Measurements from ENCODE around the gene SDF4.

- TF ChIP-seq, protein P1, sequence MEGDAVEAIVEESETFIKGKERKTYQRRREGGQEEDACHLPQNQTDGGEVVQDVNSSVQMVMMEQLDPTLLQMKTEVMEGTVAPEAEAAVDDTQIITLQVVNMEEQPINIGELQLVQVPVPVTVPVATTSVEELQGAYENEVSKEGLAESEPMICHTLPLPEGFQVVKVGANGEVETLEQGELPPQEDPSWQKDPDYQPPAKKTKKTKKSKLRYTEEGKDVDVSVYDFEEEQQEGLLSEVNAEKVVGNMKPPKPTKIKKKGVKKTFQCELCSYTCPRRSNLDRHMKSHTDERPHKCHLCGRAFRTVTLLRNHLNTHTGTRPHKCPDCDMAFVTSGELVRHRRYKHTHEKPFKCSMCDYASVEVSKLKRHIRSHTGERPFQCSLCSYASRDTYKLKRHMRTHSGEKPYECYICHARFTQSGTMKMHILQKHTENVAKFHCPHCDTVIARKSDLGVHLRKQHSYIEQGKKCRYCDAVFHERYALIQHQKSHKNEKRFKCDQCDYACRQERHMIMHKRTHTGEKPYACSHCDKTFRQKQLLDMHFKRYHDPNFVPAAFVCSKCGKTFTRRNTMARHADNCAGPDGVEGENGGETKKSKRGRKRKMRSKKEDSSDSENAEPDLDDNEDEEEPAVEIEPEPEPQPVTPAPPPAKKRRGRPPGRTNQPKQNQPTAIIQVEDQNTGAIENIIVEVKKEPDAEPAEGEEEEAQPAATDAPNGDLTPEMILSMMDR (IDR thresholded peaks at IDR 0.05) = no peak
- TF ChIP-seq POLR2A (IDR thresholded peaks at IDR 0.05) = no peak
Measured at GRCh38 chr1:1206966-1207531, 24.8 kb downstream of the SDF4 start.

Data from heart left ventricle (tissue), 13 donors.